GM12872 (cell line): Measurements from ENCODE around the gene FAM240A.

Experiments used
- CTCF ChIP-seq: IDR thresholded peaks from 3 replicates; pipeline ENCODE4 v1.5.1; 2011; ENCODE audit warnings: low read depth, mild to moderate bottlenecking, low read length, moderate library complexity; ENCODE audit not compliant: insufficient read depth

The FAM240A gene

GRCh38 chr3:46612324-46612723, at the start of gene FAM240A:
Gene FAM240A (plus strand): TSS chr3:46612525. CDS start chr3:46612684, 159 bp downstream.
- no peak for TF ChIP-seq CTCF

GRCh38 chr3:46564190-46565021, 47.9 kb upstream of the FAM240A start:
- no peak for TF ChIP-seq CTCF

- TF ChIP-seq CTCF, result no peak
These were observed 47.2 kb upstream of the FAM240A start for GRCh38 chr3:46565077-46565476.

GRCh38 chr3:46565607-46566039, 46.7 kb upstream of the FAM240A start:
- no peak for TF ChIP-seq CTCF

- no peak for TF ChIP-seq CTCF
These were observed 46.2 kb upstream of the FAM240A start, which contains the start of gene LRRC2 for GRCh38 chr3:46566040-46566641. Gene LRRC2 (minus strand): TSS chr3:46566302. CDS start chr3:46551591, 14,711 bp downstream.

- no peak for TF ChIP-seq CTCF
These were observed 40.6 kb upstream of the FAM240A start for GRCh38 chr3:46571684-46572083.

- TF ChIP-seq CTCF, result no peak
These were observed 38.6 kb upstream of the FAM240A start for GRCh38 chr3:46573701-46574100.
